RKO (cell line): ENCODE measurements around the gene SSR4.

Experiments
- DNase-seq: peaks from one replicate; pipeline ENCODE4 v3.0.0-alpha.2; 2016; ENCODE audit warnings: low spot score

The SSR4 gene

GRCh38 chrX:153830640-153831428 lies 36.4 kb downstream of the SSR4 start:
- DNase-seq, result no peak

GRCh38 chrX:153831429-153832150 lies 37.1 kb downstream of the SSR4 start:
- no peak for DNase-seq

GRCh38 chrX:153832728-153833127 lies 38.3 kb downstream of the SSR4 start:
- no peak for DNase-seq

- no peak for DNase-seq
These were observed 42.5 kb downstream of the SSR4 start for GRCh38 chrX:153836921-153837320.

GRCh38 chrX:153844509-153845082 lies 50.1 kb downstream of the SSR4 start:
- no peak for DNase-seq

- DNase-seq, result no peak
These were observed 50.7 kb downstream of the SSR4 start for GRCh38 chrX:153845195-153845594.

GRCh38 chrX:153845842-153846241 lies 51.4 kb downstream of the SSR4 start:
- DNase-seq, result no peak
